Activated naive CD8-positive, alpha-beta T cell (primary cell): Measurements from ENCODE around the gene AP1G1.
"Not testable (repeated sequence)": the region's sequence is repeated elsewhere in the genome, so short reads cannot be mapped to it uniquely, and the experiment has no call there.

Experiments used
- H3K27ac Mint-ChIP-seq: one replicate; pipeline ENCODE4 v1.8.0; 2021; ENCODE audit warnings: mixed read lengths
- H3K27me3 Mint-ChIP-seq: one replicate; pipeline ENCODE4 v1.8.0; 2021; ENCODE audit warnings: mixed read lengths
- H3K36me3 Mint-ChIP-seq: one replicate; pipeline ENCODE4 v1.8.0; 2021; ENCODE audit warnings: mixed read lengths
- H3K4me1 Mint-ChIP-seq: one replicate; pipeline ENCODE4 v1.8.0; 2021; ENCODE audit warnings: low read depth, mixed read lengths
- H3K4me3 Mint-ChIP-seq: one replicate; pipeline ENCODE4 v1.8.0; 2021; ENCODE audit warnings: mild to moderate bottlenecking, mixed read lengths
- H3K9me3 Mint-ChIP-seq: one replicate; pipeline ENCODE4 v1.8.0; 2021; ENCODE audit warnings: low read depth, mixed read lengths

The AP1G1 gene

DNA sequence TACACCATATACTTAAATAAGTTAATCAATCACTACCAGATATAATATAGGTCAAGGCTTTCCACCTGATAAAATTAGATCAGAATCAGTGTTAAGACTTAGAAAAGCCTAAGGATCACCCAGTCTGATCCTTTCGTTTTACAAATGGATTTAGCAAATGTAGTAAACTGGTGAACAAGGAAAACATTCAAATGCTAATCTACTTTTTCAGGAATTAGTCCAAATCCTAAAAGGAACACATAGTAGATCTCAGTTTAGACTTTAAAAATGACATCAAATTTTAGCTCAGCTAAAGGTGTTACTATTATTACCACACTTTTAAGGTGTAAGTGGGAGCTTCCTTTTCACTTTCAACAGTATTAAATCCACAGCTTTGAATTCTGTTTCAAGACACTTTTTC, 96.1 kb downstream of the AP1G1 start:
- peaks cover 7% of the 10 kb centered on the region for H3K4me1 Mint-ChIP-seq
- no peaks in the 10 kb centered on the region for H3K27me3 Mint-ChIP-seq

DNA sequence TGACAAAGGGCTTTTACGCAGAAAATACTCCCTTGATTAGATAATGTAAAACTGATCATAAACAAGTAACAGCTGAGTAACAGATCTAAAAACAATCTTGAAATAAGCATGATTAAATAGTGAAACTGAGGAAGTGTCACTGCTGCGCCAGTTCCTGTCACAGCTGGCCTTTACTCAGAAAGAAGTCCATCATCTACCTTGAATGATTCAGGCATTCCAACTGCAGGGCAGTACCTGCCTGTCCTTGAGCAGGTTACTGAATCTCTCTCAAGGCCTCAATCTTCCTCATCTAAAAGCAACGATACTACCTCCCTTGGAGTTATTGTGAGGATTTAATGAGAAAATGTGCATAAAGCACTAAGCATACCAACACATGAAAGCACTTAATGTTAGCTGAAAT, 96.8 kb downstream of the AP1G1 start:
- H3K27me3 Mint-ChIP-seq: no peaks in the 10 kb centered on the region
- no peak overlapping the region for H3K27ac Mint-ChIP-seq
- no peak overlapping the region for H3K4me3 Mint-ChIP-seq
- peaks cover 7% of the 10 kb centered on the region for H3K4me1 Mint-ChIP-seq
- H3K36me3 Mint-ChIP-seq: peaks cover 6% of the 10 kb centered on the region
- no peaks in the 10 kb centered on the region for H3K9me3 Mint-ChIP-seq

More for the DNA sequence above, 96.1 kb downstream of the AP1G1 start:
- no peak overlapping the region for H3K27ac Mint-ChIP-seq
- H3K9me3 Mint-ChIP-seq: no peaks in the 10 kb centered on the region
- H3K4me3 Mint-ChIP-seq: no peak overlapping the region
- H3K36me3 Mint-ChIP-seq: peaks cover 6% of the 10 kb centered on the region

DNA sequence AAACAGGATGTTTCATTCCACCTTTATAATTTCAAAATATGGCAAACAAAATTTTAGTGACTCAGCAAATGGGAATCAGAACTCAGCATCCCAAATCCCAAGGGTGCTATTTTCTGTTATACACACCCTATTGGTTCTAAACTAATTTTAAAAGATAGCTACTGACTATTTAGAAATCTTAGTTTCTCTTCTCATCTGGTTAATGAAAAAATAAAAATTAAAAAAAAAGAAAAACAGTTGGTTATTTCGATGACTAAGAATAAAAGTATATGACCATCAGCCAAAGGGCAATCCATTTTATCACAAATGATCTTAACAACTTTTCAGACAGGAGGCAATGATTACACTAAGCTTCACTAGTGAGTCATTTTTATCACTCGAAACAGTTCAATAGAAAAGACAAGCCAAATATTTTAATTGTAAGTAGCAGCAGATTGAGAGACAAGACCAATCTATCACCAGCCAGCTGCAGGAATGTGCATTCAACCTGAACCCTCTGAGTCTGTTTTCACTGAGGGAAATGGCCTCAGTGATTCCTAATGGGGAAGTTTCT, 99.3 kb downstream of the AP1G1 start:
- H3K9me3 Mint-ChIP-seq: no peaks in the 10 kb centered on the region
- peaks cover 2% of the 10 kb centered on the region for H3K36me3 Mint-ChIP-seq
- no peak overlapping the region for H3K4me3 Mint-ChIP-seq
- peaks cover 4% of the 10 kb centered on the region for H3K4me1 Mint-ChIP-seq
- H3K27me3 Mint-ChIP-seq: no peaks in the 10 kb centered on the region
- H3K27ac Mint-ChIP-seq: no peak overlapping the region

DNA sequence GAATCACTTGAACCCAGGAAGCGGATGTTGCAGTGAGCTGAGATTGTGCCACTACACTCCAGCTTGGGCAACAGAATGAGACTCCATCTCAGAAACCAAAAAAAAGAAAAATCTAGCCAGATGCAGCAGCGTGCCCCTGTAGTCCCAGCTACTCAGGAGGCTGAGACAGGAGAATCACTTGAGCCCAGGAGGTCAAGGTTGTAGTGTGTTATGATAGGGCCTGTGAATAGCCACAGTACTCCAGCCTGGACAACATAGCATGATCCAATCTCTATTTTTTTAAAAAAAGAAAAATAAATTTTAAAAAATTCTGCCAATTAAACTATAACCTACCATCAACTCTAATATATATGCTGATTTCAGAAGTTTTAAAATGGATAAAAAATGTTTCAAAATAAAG, 99.9 kb downstream of the AP1G1 start:
- no peaks in the 10 kb centered on the region for H3K27me3 Mint-ChIP-seq
- H3K36me3 Mint-ChIP-seq: no peaks in the 10 kb centered on the region
- no peak overlapping the region for H3K27ac Mint-ChIP-seq
- no peak overlapping the region for H3K4me3 Mint-ChIP-seq
- H3K4me1 Mint-ChIP-seq: peaks cover 4% of the 10 kb centered on the region
- H3K9me3 Mint-ChIP-seq: no peaks in the 10 kb centered on the region

DNA sequence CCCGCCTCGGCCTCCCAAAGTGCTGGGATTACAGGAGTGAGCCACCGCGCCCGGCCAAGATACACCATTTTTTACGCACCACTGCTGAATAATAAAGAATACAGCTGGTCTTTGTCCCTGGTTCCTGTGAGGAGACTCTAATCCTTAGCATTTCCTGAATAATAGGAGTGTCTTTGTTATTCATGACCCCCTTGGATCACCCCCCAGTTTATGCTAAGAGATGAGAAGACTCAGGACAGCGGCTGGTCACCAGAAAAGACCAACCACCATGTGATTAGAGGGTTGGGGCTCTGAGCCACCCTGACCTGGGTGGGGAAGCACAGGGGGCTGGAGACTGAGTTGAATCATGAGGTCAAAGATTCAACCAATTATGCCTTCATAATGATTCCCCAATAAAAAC, 101.4 kb downstream of the AP1G1 start:
- no peak overlapping the region for H3K27ac Mint-ChIP-seq
- peaks cover 4% of the 10 kb centered on the region for H3K36me3 Mint-ChIP-seq
- H3K27me3 Mint-ChIP-seq: no peaks in the 10 kb centered on the region
- no peaks in the 10 kb centered on the region for H3K9me3 Mint-ChIP-seq
- no peak overlapping the region for H3K4me3 Mint-ChIP-seq
- peaks cover 3% of the 10 kb centered on the region for H3K4me1 Mint-ChIP-seq

DNA sequence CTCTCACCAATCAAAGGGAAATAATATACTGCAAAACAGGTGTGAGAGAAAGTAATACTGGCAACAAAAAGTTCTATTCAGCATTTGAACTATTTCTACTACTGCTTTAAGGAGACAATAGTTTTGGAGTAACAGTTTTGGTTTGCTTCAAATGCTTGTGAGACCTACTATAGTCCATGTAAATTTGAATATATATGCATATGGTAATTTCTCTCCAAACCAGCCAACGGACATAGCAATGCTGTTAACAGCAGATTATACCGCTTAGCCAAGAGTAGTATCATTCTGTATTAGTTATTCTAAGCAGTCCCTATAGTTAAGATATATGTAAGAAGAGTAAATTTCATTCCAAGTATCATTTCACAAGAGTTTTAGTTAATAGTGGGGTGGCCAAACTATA, 102.6 kb downstream of the AP1G1 start:
- no peaks in the 10 kb centered on the region for H3K9me3 Mint-ChIP-seq
- peaks cover 3% of the 10 kb centered on the region for H3K4me1 Mint-ChIP-seq

DNA sequence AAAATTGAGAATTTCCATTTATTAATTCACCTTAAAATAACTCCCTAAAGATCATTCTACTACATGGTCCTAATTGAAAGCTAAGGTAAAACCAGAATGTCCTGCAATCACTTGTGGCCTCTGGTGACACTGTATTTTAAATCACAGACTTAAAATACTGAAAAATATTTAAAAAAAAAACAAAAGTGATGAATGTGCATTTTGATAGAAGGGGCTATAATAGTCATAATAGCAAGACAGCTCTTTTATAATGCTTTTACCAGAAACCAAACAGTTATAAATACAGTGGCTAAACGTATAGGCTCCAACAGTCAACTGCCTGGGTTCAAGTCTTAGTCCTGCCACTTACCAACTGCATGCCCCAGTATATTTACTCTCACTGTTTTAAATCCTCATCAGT, 105.3 kb downstream of the AP1G1 start:
- Mint-ChIP-seq H3K4me3 (no peak overlapping the region), H3K36me3 (peaks cover 6% of the 10 kb centered on the region), H3K27ac (no peak overlapping the region), H3K9me3 (no peaks in the 10 kb centered on the region), H3K4me1 (no peaks in the 10 kb centered on the region), H3K27me3 (no peaks in the 10 kb centered on the region)

More for the DNA sequence above, 102.6 kb downstream of the AP1G1 start:
- H3K27me3 Mint-ChIP-seq: no peaks in the 10 kb centered on the region
- peaks cover 6% of the 10 kb centered on the region for H3K36me3 Mint-ChIP-seq
- no peak overlapping the region for H3K27ac Mint-ChIP-seq
- H3K4me3 Mint-ChIP-seq: no peak overlapping the region

DNA sequence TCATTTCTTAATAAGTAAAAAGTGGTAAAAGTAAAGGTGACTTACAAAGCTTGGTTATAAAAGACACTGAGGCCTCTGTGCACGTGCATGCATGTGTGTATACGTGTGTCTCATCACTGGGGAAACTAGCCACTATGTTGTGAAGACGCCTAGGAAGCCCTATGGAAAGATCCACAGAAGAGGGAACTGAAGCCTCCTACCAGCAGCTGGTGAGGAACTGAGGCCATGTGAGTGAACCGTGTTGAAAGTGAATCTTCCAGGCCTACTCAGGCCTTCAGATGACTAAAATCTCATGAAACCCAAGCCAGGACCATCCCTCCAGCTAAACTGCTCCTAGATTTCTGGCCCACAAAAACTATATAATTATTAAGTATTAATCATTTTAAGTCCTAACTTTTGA, 107.8 kb downstream of the AP1G1 start:
- Mint-ChIP-seq H3K9me3 (no peaks in the 10 kb centered on the region), H3K27ac (no peak overlapping the region), H3K4me1 (peaks cover 2% of the 10 kb centered on the region), H3K4me3 (no peak overlapping the region), H3K27me3 (no peaks in the 10 kb centered on the region), H3K36me3 (peaks cover 6% of the 10 kb centered on the region)

DNA sequence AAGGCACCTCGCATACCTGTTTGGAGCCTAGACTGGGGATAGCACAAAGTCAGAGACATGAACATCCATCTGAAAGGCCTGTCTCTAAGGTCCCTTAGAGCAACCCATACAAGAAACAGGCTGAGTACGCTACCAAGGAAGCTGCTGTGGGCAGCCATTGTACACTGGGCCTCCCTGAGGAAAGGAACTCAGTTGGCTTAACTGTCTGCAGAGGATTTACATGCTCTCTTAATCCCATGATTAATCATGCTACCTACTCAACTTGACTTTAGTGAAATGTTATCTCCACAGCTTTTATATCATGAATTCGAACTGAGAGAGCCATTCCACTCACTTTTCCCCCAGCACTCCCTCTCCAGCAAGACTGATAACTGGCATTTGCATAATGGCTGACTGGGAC, 110.1 kb downstream of the AP1G1 start:
- no peak overlapping the region for H3K27ac Mint-ChIP-seq
- H3K27me3 Mint-ChIP-seq: no peaks in the 10 kb centered on the region
- peaks cover 6% of the 10 kb centered on the region for H3K36me3 Mint-ChIP-seq
- no peak overlapping the region for H3K4me3 Mint-ChIP-seq
- no peaks in the 10 kb centered on the region for H3K9me3 Mint-ChIP-seq
- H3K4me1 Mint-ChIP-seq: peaks cover 2% of the 10 kb centered on the region

DNA sequence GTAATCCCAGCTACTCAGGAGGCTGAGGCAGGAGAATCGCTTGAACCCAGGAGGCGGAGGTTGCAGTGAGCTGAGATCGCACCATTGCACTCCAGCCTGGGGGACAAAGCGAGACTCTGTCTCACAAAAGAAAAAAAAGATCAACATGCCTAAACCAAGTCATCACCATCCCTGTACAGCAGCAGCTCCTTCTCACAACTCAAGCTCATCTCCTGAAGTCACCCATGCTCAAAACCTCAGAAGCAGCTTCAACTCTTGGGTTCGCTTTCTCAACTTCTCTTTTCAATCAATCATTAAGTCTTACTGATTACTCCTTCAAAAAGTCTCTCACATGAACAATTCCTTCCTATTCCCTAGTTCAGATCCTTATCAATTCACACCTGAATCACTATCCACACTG, 115.5 kb downstream of the AP1G1 start:
- no peaks in the 10 kb centered on the region for H3K9me3 Mint-ChIP-seq
- H3K4me3 Mint-ChIP-seq: no peak overlapping the region
- no peaks in the 10 kb centered on the region for H3K27me3 Mint-ChIP-seq
- H3K4me1 Mint-ChIP-seq: peaks cover 2% of the 10 kb centered on the region
- H3K27ac Mint-ChIP-seq: no peak overlapping the region
- H3K36me3 Mint-ChIP-seq: peaks cover 6% of the 10 kb centered on the region

DNA sequence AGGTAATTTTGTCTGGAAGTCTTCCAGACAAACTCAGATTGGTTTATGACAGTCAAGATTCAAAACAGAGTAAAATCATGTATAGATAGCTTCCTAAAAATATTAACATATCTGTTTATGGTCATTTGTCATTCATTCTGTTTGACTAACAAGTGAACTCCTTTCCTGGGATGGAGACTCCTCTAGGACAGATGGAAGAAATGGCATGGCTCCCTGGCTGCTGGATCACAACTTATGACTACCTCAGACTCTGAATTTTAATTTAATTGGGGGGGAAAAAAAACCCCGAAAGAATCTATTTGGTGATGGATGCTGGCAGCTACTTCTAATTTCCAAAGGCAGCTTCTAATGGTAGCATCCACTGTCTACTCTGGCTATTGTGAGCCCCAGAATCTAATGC, 118.7 kb downstream of the AP1G1 start:
- H3K27me3 Mint-ChIP-seq: no peaks in the 10 kb centered on the region
- no peak overlapping the region for H3K4me3 Mint-ChIP-seq
- H3K27ac Mint-ChIP-seq: no peak overlapping the region
- H3K4me1 Mint-ChIP-seq: no peaks in the 10 kb centered on the region
- peaks cover 11% of the 10 kb centered on the region for H3K36me3 Mint-ChIP-seq
- H3K9me3 Mint-ChIP-seq: no peaks in the 10 kb centered on the region

DNA sequence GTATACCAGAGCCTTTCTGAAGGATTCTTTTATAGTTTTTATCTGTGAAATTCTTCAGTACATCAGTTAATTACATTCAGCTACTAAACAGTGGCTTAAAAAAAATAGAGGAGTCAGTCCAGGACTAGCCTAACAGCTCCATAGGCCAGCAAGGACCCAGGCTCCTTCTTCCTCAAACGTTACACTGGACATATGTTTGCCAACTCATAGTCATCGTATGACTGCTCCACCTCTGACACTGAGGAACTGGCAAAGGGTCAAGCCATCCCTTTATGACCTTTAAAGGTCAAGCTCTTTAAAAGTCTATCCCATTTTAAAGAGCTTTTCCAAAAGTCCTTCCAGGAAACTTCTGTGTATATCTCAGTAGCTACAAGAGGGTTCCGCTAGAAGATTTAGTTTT, 120.8 kb downstream of the AP1G1 start:
- H3K27ac Mint-ChIP-seq: no peak overlapping the region
- no peaks in the 10 kb centered on the region for H3K27me3 Mint-ChIP-seq
- peaks cover 19% of the 10 kb centered on the region for H3K36me3 Mint-ChIP-seq
- no peaks in the 10 kb centered on the region for H3K4me1 Mint-ChIP-seq
- H3K9me3 Mint-ChIP-seq: peaks cover 3% of the 10 kb centered on the region
- H3K4me3 Mint-ChIP-seq: no peak overlapping the region

DNA sequence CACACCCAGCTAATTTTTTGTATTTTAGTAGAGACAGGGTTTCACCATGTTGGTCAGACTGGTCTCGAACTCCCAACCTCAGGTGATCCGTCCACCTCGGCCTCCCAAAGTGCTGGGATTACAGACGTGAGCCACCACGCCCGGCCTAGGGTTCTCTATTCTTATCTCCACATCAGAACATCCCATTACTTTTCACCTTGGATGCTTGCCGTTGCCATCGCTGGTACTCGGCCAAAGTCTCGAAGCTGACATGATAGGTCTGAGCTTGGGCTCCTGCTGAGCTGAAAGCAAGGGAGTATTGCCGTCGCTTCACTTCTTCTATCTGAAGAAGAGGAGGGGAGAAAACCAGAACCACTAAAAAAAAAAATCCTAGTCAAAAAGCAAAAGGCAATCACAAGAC, 124.4 kb downstream of the AP1G1 start:
- peaks cover 27% of the 10 kb centered on the region for H3K36me3 Mint-ChIP-seq
- H3K27ac Mint-ChIP-seq, H3K4me1 Mint-ChIP-seq, H3K4me3 Mint-ChIP-seq, H3K27me3 Mint-ChIP-seq, H3K9me3 Mint-ChIP-seq: not testable (repeated sequence)

DNA sequence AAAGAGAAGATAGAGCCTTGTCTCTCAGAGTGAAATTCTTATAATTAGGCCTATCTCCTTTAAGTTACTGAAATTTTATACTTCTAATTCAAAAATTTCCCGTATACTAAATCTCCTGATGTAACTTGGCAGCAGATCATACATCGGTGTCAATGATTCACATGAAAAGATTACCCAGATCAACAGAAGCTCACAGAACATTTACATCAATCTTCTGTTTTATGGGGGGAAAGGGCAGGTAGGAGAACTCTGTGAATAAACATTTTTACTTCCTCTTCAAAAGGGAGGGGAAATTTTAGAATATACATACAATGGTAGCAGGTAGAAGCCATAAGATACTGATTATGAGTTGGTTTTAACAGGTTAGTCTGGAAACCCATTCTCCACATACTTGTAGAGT, 127.3 kb downstream of the AP1G1 start:
- Mint-ChIP-seq H3K9me3 (peaks cover 3% of the 10 kb centered on the region), H3K4me3 (no peak overlapping the region), H3K27ac (no peak overlapping the region), H3K4me1 (no peaks in the 10 kb centered on the region), H3K27me3 (no peaks in the 10 kb centered on the region), H3K36me3 (peaks cover 24% of the 10 kb centered on the region)
